Gastroesophageal sphincter (tissue), 4 donors: Measurements from ENCODE around the gene SYNC. TPM values are rescaled to one million over a fixed set of nuclear protein-coding genes. Genes with fewer than 3 reads are reported as not detected.
"Not testable (repeated sequence)": the region's sequence is repeated elsewhere in the genome, so short reads cannot be mapped to it uniquely, and the experiment has no call there.

Experiments used
- ATAC-seq: fragments of 150-250 bp; one replicate; pipeline ENCODE4 v1.9.1; 2016; ENCODE audit warnings: mild to moderate bottlenecking, moderate library complexity
- H3K27ac ChIP-seq, 4 donors: fragments of 200-600 bp; sonication (generic) in 3 of 4; 1 replicate in 3 of 4; 2 replicates in 1 of 4; pipeline ENCODE4 v1.5.1; 2016 to 2019
- H3K27me3 ChIP-seq: fragments of 200-600 bp; sonication (generic); one replicate; pipeline ENCODE4 v1.5.1; 2019
- H3K36me3 ChIP-seq, 2 donors: fragments of 200-600 bp; sonication (generic); one replicate each; pipeline ENCODE4 v1.5.1; 2019; ENCODE audit warnings: control low read depth in 1 of 2
- H3K4me1 ChIP-seq, 3 donors: fragments of 200-600 bp; sonication (generic); 1 replicate in 2 of 3; 2 replicates in 1 of 3; pipeline ENCODE4 v1.5.1; 2016 to 2019; ENCODE audit warnings: control low read depth in 2 of 3
- H3K4me3 ChIP-seq, 2 donors: fragments of 200-600 bp; sonication (generic); one replicate each; pipeline ENCODE4 v1.5.1; 2019; ENCODE audit warnings: mild to moderate bottlenecking in 1 of 2, moderate library complexity in 1 of 2
- H3K9me3 ChIP-seq, 3 donors: fragments of 200-600 bp; sonication (generic); one replicate each; pipeline ENCODE4 v1.5.1; 2017 to 2019; ENCODE audit warnings: control low read depth in 2 of 3
- CTCF ChIP-seq, 4 experiments: fragments of 200-600 bp in 2 of 4; fragments of 450-650 bp in 2 of 4; sonication (generic) in 1 of 4; IDR thresholded peaks; one replicate each; pipeline ENCODE4 v1.5.1; 2017 to 2019; ENCODE audit warnings: antibody characterized with exemption in 4 of 4, mild to moderate bottlenecking in 2 of 4, moderate library complexity in 2 of 4
- EP300 ChIP-seq: sonication (generic); formaldehyde crosslinking; IDR thresholded peaks from one replicate; pipeline ENCODE4 v1.6.1; 2017; ENCODE audit warnings: antibody characterized with exemption, mild to moderate bottlenecking
- POLR2A ChIP-seq, 2 donors: fragments of 450-650 bp; IDR thresholded peaks; one replicate each; pipeline ENCODE4 v1.6.1; 2017; ENCODE audit warnings: antibody characterized with exemption in 2 of 2, mild to moderate bottlenecking in 2 of 2, moderate library complexity in 1 of 2
- POLR2AphosphoS5 ChIP-seq: sonication (generic); formaldehyde crosslinking; IDR thresholded peaks from one replicate; pipeline ENCODE4 v1.6.1; 2017; ENCODE audit warnings: antibody characterized with exemption
- WGBS, 2 donors: methylation state at CpG; one replicate each; pipeline ENCODE4 v1.1.5; 2018; ENCODE audit warnings: low coverage in 1 of 2; 5-methylcytosine and 5-hydroxymethylcytosine counted together
- small RNA-seq, 4 donors: library from RNA; depleted of rRNA; stranded (forward); fragments of <200 nt; gene quantifications; one replicate each; pipeline ENCODE3, GENCODE V24; 2016
- total RNA-seq, 4 donors: library from RNA; depleted of rRNA; stranded (reverse); fragments of >200 nt; gene quantifications; one replicate each; pipeline ENCODE4 v1.1.0, GENCODE V29; 2016

Gene SYNC
- total RNA-seq, 4 donors from 2014 or later = 132 to 265 (median 167) TPM

GRCh38 chr1:32635508-32636277 is 66.9 kb downstream of the SYNC start:
- no peak for TF ChIP-seq POLR2AphosphoS5
- TF ChIP-seq EP300 = no peak
- TF ChIP-seq POLR2A (IDR thresholded peaks at IDR 0.05) = no peak
- no peak for TF ChIP-seq CTCF (IDR thresholded peaks at IDR 0.05)
- 92 to 97% methylated on average over 6 to 8 of the region's 8 CpGs for WGBS, 2 donors
- Histone ChIP-seq H3K27me3 (no peaks in the 10 kb centered on the region), H3K36me3 (peaks cover 0 to 44% of the 10 kb centered on the region in 2 donors), H3K4me1 (no peaks in the 10 kb centered on the region), H3K4me3 (no peak overlapping the region), H3K9me3 (no peaks in the 10 kb centered on the region), H3K27ac (no peak overlapping the region)
- ATAC-seq = no peak

- Histone ChIP-seq H3K27me3 (no peaks in the 10 kb centered on the region), H3K36me3 (peaks cover 0 to 59% of the 10 kb centered on the region in 2 donors), H3K27ac (no peak overlapping the region), H3K9me3 (no peaks in the 10 kb centered on the region), H3K4me1 (no peaks in the 10 kb centered on the region), H3K4me3 (no peak overlapping the region)
- WGBS, 2 donors = 79% methylated on average over 2 of the region's 2 CpGs; no CpG with 5 or more reads in 1 of the 2 donors
- no peak for ATAC-seq
- TF ChIP-seq POLR2A (IDR thresholded peaks at IDR 0.05) (no peak), POLR2AphosphoS5 (no peak), CTCF (IDR thresholded peaks at IDR 0.05) (no peak), EP300 (no peak)
These were observed 69.7 kb downstream of the SYNC start for GRCh38 chr1:32632829-32633228.

- H3K36me3 ChIP-seq = peaks cover 0 to 84% of the 10 kb centered on the region in 2 donors
- H3K4me1 ChIP-seq, H3K27ac ChIP-seq, H3K9me3 ChIP-seq, H3K27me3 ChIP-seq, H3K4me3 ChIP-seq, ATAC-seq: not testable (repeated sequence)
- 93 to 95% methylated on average over 3 of the region's 4 CpGs for WGBS, 2 donors
These were observed 72.4 kb downstream of the SYNC start for GRCh38 chr1:32630173-32630572.

Small RNA genes within 50 kb of the gene (small RNA-seq; reads per million reads assigned to genes)
- 0 reads per million in 4 donors for gene RF00019

Other genes starting within 250 kb of the SYNC start
- under 1 TPM in 2 of 4 donors, not detected in 2; under 0.01 to 0.16 TPM for gene ZBTB8B, start 237.7 kb downstream of the SYNC start, total RNA-seq
- 10 to 100 TPM in 1 of 4 donors, 1 to 10 TPM in 3; 8.4 to 10.9 (median 9.0) TPM for gene ZBTB8A, start 163.3 kb downstream of the SYNC start, total RNA-seq
- gene ZBTB8OS, start 52.2 kb downstream of the SYNC start, total RNA-seq = 10 to 100 TPM; 17.7 to 31.0 (median 28.1) TPM
- gene RBBP4, start 51.6 kb downstream of the SYNC start, total RNA-seq = 100 to 1,000 TPM in 2 of 4 donors, 10 to 100 TPM in 2; 87.4 to 111 (median 100) TPM
- 10 to 100 TPM; 29.1 to 54.1 (median 46.0) TPM for gene YARS1, start 114.6 kb upstream of the SYNC start, total RNA-seq
- gene S100PBP, start 114.9 kb upstream of the SYNC start, total RNA-seq = 10 to 100 TPM; 25.4 to 46.9 (median 29.8) TPM
- gene FNDC5, start 168.1 kb upstream of the SYNC start, total RNA-seq = 10 to 100 TPM in 2 of 4 donors, 1 to 10 TPM in 2; 7.3 to 11.3 (median 8.9) TPM
- gene HPCA, start 183.7 kb upstream of the SYNC start, total RNA-seq = under 1 TPM in 1 of 4 donors, not detected in 3; 0.58 TPM
- gene TMEM54, start 198.6 kb upstream of the SYNC start, total RNA-seq = 100 to 1,000 TPM in 2 of 4 donors, 10 to 100 TPM in 2; 71.5 to 138 (median 101) TPM